ENCODE data around the gene PLAAT2. TPM values are rescaled to one million over a fixed set of nuclear protein-coding genes. Genes with fewer than 3 reads are reported as not detected.
A peak's percentile ranks its signal among the peaks of the same experiment; 100 is the strongest.

PLAAT2 gene
- total RNA-seq, 1 experiment from 2014 or later: 0.52 TPM

DNA sequence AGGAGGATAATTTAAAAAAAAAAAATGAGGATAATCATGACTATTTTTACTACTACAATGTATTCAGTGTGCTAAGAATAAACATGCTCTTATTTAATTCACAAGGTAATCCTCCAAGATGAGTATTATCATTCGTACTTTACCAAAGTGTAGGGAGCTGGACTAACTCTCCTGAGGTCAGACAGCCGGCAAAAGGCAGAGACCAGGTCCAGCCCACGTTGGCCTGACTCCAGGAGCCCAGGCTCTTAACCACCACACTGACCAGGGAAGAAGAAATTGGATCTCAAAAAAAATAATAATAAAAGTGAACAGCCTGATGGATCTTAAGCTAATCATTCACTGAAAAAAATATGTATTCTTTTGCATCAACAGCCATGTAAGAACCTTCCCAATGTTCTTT is 25.8 kb upstream of the PLAAT2 start:
- no peak for DNase-seq
- H2BK120ac ChIP-seq (ENCODE audit: low read depth, low read length, poor library complexity, severe bottlenecking): no peak overlapping the region
- no peaks in the 10 kb centered on the region for H4K20me1 ChIP-seq (ENCODE audit: control insufficient read depth, insufficient read depth, insufficient read length)
- H2BK15ac ChIP-seq (ENCODE audit: low read depth, low read length): no peak overlapping the region
- Mint-ChIP-seq H3K9me3 (no peaks in the 10 kb centered on the region), H3K4me1 (peaks cover 3 to 12% of the 10 kb centered on the region in 2 experiments; a peak in 3 of 4 replicates), H3K27me3 (ENCODE audit: low read depth) (no peaks in the 10 kb centered on the region), H3K27ac (peak overlapping the region in 1 of 3 experiments; percentile 54; a peak in 1 of 7 replicates), H3K36me3 (ENCODE audit: insufficient read depth in 1 of 3, low read depth in 3 of 3) (peaks cover 13 to 96% (median 82%) of the 10 kb centered on the region in 3 experiments), H3K4me3 (no peak overlapping the region)
- no peak overlapping the region for H2BK5ac ChIP-seq (ENCODE audit: insufficient read length, low read length)
- no peaks in the 10 kb centered on the region; the same call in 1 of the 2 replicates for H3K4me1 ChIP-seq (ENCODE audit: insufficient read depth, low read length)
- H2AK5ac ChIP-seq (ENCODE audit: insufficient read length, low read length): no peak overlapping the region
- no peaks in the 10 kb centered on the region for H3K23me2 ChIP-seq (ENCODE audit: insufficient read length, low read depth, low read length, poor library complexity, severe bottlenecking)
- no peak overlapping the region for H3K27ac ChIP-seq (ENCODE audit: insufficient read length, low read depth, low read length)
- no peak overlapping the region for H3T11ph ChIP-seq (ENCODE audit: low read length)
- H3K4me2 ChIP-seq (ENCODE audit: insufficient read depth, insufficient read length, low read length): no peak overlapping the region
- H3K79me1 ChIP-seq (ENCODE audit: insufficient read depth, low read depth, low read length, poor library complexity, severe bottlenecking): no peaks in the 10 kb centered on the region
- H2BK20ac ChIP-seq (ENCODE audit: low read depth, low read length, poor library complexity, severe bottlenecking): no peak overlapping the region
- no peak overlapping the region for H2BK12ac ChIP-seq (ENCODE audit: insufficient read length, low read depth, low read length)
- no CpG with 5 or more reads among the region's 3 CpGs for WGBS (ENCODE audit: extremely low coverage, insufficient read length, low lambda C conversion rate)
- no peak overlapping the region for H2AFZ ChIP-seq (ENCODE audit: low read length)
- no peak overlapping the region for H3K9ac ChIP-seq (ENCODE audit: extremely low read depth, insufficient read length, low read length)
- H3K18ac ChIP-seq (ENCODE audit: insufficient read length, low read depth, low read length): no peak overlapping the region
- TF ChIP-seq, protein P1, sequence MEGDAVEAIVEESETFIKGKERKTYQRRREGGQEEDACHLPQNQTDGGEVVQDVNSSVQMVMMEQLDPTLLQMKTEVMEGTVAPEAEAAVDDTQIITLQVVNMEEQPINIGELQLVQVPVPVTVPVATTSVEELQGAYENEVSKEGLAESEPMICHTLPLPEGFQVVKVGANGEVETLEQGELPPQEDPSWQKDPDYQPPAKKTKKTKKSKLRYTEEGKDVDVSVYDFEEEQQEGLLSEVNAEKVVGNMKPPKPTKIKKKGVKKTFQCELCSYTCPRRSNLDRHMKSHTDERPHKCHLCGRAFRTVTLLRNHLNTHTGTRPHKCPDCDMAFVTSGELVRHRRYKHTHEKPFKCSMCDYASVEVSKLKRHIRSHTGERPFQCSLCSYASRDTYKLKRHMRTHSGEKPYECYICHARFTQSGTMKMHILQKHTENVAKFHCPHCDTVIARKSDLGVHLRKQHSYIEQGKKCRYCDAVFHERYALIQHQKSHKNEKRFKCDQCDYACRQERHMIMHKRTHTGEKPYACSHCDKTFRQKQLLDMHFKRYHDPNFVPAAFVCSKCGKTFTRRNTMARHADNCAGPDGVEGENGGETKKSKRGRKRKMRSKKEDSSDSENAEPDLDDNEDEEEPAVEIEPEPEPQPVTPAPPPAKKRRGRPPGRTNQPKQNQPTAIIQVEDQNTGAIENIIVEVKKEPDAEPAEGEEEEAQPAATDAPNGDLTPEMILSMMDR (conservative IDR thresholded peaks at IDR 0.05): no peak
- H3K27me3 ChIP-seq (ENCODE audit: insufficient read depth, low read length): no peaks in the 10 kb centered on the region
- no peak overlapping the region for H3K14ac ChIP-seq (ENCODE audit: insufficient read depth, low read length)
- no peak overlapping the region for H4K91ac ChIP-seq (ENCODE audit: insufficient read length, low read depth, low read length)
- H4K8ac ChIP-seq (replicated peaks; ENCODE audit: insufficient read length, low read depth, low read length): no peak overlapping the region
- H3K23ac ChIP-seq (ENCODE audit: insufficient read length, low read depth, low read length): no peak overlapping the region
- H3K4ac ChIP-seq (ENCODE audit: low read depth, low read length): no peak overlapping the region
- no peaks in the 10 kb centered on the region for H3K79me2 ChIP-seq (ENCODE audit: insufficient read depth, low read length)
- no peaks in the 10 kb centered on the region for H3K9me3 ChIP-seq (ENCODE audit: control insufficient read depth, low read depth, low read length)
- no peak overlapping the region for H4K5ac ChIP-seq (ENCODE audit: insufficient read length, low read depth, low read length)
- H3K56ac ChIP-seq (ENCODE audit: insufficient read length, low read depth, low read length): no peak overlapping the region
